Measurements from ENCODE around the gene HSF5.

- no peak for TF ChIP-seq CTCF (IDR thresholded peaks at IDR 0.05; ENCODE audit: borderline replicate concordance, extremely low read depth, low read length, poor library complexity, severe bottlenecking)
- TF ChIP-seq EZH2 (IDR thresholded peaks at IDR 0.05; ENCODE audit: borderline replicate concordance, low read depth, low read length, severe bottlenecking), result no peak
These were observed 73.6 kb downstream of the HSF5 start for GRCh38 chr17:58414596-58414997.

Data from DND-41 (cell line).